Fibroblast of the aortic adventitia (primary cell): ENCODE results near the gene IRGC. TPM values are rescaled to one million over a fixed set of nuclear protein-coding genes. Genes with fewer than 3 reads are reported as not detected.

Source experiments
- DNase-seq: peaks from one replicate; pipeline ENCODE4 v3.0.0-alpha.2; 2010; ENCODE audit warnings: low read depth
- H3K4me3 ChIP-seq: 2 replicates; pipeline ENCODE4 v1.5.1; 2011; ENCODE audit warnings: low read depth, mild to moderate bottlenecking, control low read depth, low read length, moderate library complexity
- total RNA-seq: library from RNA; depleted of rRNA; stranded (reverse); fragments of >200 nt; gene quantifications from 2 replicates; pipeline ENCODE4 v1.2.3, GENCODE V29; 2012; ENCODE audit warnings: low replicate concordance
- TF ChIP-seq, protein P1 (sequence below): IDR thresholded peaks from 2 replicates; pipeline ENCODE4 v1.5.1; 2011; ENCODE audit warnings: mild to moderate bottlenecking, low read length, control low read depth, inconsistent platforms; ENCODE audit not compliant: insufficient read depth

The IRGC gene, protein sequence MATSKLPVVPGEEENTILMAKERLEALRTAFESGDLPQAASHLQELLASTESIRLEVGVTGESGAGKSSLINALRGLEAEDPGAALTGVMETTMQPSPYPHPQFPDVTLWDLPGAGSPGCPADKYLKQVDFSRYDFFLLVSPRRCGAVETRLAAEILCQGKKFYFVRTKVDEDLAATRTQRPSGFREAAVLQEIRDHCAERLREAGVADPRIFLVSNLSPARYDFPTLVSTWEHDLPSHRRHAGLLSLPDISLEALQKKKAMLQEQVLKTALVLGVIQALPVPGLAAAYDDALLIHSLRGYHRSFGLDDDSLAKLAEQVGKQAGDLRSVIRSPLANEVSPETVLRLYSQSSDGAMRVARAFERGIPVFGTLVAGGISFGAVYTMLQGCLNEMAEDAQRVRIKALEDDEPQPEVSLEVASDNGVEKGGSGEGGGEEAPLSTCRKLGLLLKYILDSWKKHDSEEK
- total RNA-seq: not detected in 2 replicates

DNA sequence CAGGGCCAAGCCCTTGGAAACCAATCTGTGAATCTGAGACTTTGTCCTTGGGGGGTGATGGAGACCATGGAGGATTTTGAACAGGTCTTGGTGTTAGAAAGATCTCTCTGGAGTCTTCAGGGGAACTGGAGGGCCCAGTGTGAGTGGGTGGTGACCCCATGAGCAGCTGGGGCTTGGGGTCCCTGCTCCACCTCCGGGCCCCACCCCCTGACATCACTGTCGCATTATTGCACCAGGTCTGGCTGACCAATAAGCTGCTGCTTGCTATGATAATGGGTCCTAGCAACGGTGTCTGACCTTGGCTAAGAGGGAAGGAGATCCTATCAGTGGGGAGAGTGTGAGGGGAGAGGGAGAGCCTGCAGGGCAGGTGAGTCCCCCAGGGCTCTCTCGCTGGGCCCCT is at the start of gene IRGC:
Gene IRGC (plus strand): TSS at position 301 of the 400 bp plus-strand sequence. CDS start 2,483 bp downstream, outside the sequence.
- TF ChIP-seq, protein P1, sequence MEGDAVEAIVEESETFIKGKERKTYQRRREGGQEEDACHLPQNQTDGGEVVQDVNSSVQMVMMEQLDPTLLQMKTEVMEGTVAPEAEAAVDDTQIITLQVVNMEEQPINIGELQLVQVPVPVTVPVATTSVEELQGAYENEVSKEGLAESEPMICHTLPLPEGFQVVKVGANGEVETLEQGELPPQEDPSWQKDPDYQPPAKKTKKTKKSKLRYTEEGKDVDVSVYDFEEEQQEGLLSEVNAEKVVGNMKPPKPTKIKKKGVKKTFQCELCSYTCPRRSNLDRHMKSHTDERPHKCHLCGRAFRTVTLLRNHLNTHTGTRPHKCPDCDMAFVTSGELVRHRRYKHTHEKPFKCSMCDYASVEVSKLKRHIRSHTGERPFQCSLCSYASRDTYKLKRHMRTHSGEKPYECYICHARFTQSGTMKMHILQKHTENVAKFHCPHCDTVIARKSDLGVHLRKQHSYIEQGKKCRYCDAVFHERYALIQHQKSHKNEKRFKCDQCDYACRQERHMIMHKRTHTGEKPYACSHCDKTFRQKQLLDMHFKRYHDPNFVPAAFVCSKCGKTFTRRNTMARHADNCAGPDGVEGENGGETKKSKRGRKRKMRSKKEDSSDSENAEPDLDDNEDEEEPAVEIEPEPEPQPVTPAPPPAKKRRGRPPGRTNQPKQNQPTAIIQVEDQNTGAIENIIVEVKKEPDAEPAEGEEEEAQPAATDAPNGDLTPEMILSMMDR: no peak
- no peak within 1 kb of the TSS for H3K4me3 ChIP-seq
- DNase-seq: no peak

DNA sequence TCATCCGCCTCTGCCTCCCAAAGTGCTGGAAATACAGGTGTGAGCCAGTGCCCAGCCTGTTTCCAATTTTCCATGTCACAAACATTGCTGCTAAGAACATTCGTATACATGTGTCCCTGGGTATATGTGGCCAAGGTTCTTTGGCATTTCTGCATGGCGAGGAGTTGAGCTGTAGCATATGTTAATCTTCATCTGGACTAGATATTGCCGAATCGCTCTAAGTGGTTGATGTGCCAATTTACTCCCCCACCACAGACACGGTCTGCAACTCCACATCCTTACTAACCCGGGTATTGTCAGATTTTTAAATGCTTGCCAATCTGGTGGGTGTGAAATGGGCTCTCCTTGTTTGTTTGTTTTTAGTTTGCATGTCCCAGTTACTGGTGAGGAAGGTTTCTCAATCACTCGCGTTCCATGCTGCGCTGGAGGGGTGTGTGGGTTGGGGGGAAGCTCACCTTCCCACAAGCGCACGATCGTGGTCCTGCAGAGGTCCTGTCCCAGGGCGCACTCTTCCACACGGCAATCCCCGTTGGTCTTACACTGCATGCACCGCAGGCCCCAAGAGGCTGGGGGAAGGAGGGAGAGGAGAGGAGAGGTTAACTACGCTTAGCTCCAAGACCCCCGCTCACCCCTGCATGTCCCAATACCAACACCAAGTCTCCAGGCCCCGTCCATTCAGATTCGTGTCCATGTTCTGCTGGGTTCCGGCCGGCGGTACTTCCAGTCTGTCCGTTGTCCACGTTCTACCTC is 48.6 kb upstream of the IRGC start:
- peak overlapping the region; percentile 67 for H3K4me3 ChIP-seq
- TF ChIP-seq, protein P1: no peak

DNA sequence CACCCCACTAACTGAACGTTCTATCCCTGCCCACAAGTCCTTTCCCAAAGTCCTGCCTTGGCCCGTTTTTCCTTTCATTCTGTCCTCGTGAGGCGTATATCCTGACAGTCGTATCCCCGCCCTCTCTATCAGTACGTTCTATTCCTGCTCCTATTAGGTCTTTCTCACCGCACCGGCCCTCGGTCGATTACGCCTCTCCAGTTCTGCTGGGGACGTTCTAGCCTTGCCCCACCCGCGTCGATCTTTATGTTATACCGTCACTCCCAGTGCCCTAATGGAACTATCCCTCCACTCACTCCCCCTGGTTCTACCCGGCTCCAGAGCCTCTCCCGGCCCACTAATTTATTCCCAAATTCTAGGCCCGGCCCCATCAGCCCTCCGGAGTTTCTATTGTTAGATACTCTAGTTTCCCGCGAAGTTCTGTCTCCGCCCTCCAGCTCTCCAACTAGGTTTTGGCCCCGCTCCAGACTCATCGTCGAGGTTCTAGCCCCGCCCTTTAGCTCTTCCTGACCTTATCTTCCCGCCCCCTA is 47.9 kb upstream of the IRGC start:
- DNase-seq: no peak
- peak overlapping the region; percentile 67 for H3K4me3 ChIP-seq
- TF ChIP-seq, protein P1: no peak

More for the DNA sequence above, 48.6 kb upstream of the IRGC start:
- DNase-seq: no peak

DNA sequence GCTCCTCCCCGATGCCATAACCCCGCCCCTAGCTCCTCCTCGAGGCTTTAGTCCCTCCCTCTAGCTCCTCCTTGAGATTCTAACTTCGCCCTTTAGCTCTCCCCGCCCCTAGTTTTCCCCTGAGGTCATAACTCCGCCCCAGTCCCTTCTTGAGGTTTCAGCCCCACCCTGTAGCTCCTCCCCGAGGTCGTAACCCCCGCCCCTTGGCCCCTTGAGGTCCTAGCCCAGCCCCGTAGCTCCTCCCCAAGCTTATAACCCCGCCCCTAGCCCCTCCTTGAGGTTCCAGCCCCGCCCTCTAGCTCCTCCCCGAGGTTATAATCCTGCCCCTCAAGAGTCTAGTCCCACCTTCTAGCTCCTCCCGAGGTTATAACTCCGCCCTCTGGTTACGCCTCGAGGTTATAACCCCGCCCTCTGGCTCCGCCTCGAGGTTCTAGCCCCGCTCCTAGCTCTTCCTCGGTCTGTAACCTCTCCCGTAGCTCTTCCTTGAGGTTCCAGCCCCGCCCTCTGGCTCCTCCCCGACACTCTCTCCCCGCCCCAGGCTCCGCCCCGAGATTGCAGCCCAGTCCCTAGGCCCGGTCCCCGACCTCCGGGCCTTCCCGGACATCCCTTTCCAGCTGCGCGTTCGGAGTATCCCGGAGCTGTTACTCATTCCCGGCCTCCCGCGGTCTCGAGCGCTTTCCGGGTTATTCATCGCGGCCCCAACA is 47.3 kb upstream of the IRGC start:
- TF ChIP-seq, protein P1: no peak
- H3K4me3 ChIP-seq: peak overlapping the region; percentile 93
- DNase-seq: peak; percentile 100

DNA sequence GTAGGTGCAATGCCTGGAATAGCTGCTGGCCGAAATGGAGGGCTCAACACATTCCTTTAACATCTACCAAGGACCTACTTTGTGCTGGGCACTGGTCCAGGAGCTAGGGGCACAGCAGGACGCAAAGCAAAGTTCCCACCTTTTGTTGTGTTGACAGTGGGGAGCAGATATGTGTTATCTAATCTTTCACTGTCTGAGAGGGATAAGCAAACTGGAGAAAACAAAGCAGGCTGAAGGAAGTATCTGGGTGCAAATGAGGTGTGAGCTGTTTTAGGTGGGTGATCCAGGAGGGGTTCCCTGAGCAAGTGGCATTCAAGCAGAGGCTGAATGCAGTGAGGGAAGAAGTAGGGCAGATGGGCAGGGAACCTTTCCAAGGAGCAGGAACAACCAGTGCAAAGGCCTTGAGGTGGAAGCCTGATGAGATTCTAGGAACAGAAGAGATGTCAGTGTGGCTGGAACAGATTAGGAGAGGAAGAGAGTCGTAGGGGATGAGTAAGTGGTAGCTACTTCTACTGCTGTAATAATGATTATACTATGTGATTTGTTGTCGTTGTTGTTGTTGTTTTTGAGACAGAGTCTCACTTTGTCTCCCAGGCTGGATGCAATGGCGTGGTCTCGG is 43.7 kb upstream of the IRGC start:
- DNase-seq: no peak
- TF ChIP-seq, protein P1: no peak

DNA sequence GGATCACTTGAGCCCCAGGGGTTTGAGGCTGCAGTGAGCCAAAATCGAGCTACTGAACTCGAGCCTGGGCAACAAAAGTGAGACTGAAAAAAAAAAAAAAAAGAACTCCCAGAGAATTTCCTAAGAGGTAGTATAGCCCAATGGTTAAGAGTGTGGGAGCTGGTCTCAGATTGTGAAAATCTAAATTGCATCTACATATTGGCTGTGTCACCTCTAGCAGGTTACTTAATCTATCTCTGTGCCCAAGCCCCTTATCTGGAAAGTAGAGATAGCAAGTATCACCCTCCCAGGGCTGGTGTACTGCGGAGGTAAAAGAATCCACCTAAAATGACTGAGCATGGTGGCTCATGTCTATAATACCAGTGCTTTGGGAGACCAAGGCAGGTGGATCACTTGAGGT is 42.2 kb upstream of the IRGC start:
- DNase-seq: no peak
- no peak overlapping the region for H3K4me3 ChIP-seq
- TF ChIP-seq, protein P1: no peak

More for the DNA sequence above, 43.7 kb upstream of the IRGC start:
- H3K4me3 ChIP-seq: no peak overlapping the region
